DOHH2 (cell line): ENCODE data around the gene DDX39A.

Source experiments
- CTCF ChIP-seq: fragments of 200-600 bp; sonication (generic); IDR thresholded peaks from one replicate; pipeline ENCODE4 v1.5.1; 2014; ENCODE audit warnings: antibody characterized with exemption, mild to moderate bottlenecking, low read depth, low read length; ENCODE audit not compliant: poor library complexity, severe bottlenecking
- EZH2phosphoT487 ChIP-seq: fragments of 200-600 bp; sonication (generic); IDR thresholded peaks from 2 replicates; pipeline ENCODE4 v1.6.1; 2017; ENCODE audit warnings: borderline replicate concordance, mild to moderate bottlenecking, antibody characterized with exemption, low read length, moderate library complexity, mixed read lengths

- no peak for TF ChIP-seq CTCF
- TF ChIP-seq EZH2phosphoT487: no peak
These were observed 44.6 kb upstream of the DDX39A start for GRCh38 chr19:14463747-14464146.
